Lower lobe of right lung (tissue), 2 donors: ENCODE results near the gene SBK2. TPM values are rescaled to one million over a fixed set of nuclear protein-coding genes. Genes with fewer than 3 reads are reported as not detected.

Experiments used
- ATAC-seq, 2 donors: fragments of 200-7000 bp; cut with Tn5 transposase; one replicate each; pipeline ENCODE4 v1.9.1; 2020 to 2022; ENCODE audit warnings: mild to moderate bottlenecking in 2 of 2, moderate library complexity in 2 of 2
- DNase-seq: peaks from one replicate; pipeline ENCODE4 v3.0.0-alpha.2; 2020
- H3K27ac ChIP-seq: fragments of 200-600 bp; one replicate; pipeline ENCODE4 v1.8.0; 2022
- H3K27me3 ChIP-seq: fragments of 200-600 bp; one replicate; pipeline ENCODE4 v1.8.0; 2022; ENCODE audit warnings: low read depth
- H3K36me3 ChIP-seq: fragments of 200-600 bp; one replicate; pipeline ENCODE4 v1.8.0; 2022; ENCODE audit warnings: mild to moderate bottlenecking
- H3K4me1 ChIP-seq: fragments of 200-600 bp; one replicate; pipeline ENCODE4 v1.8.0; 2022
- H3K4me3 ChIP-seq: fragments of 200-600 bp; one replicate; pipeline ENCODE4 v1.8.0; 2022; ENCODE audit warnings: mild to moderate bottlenecking
- H3K9me3 ChIP-seq: fragments of 200-600 bp; one replicate; pipeline ENCODE4 v1.8.0; 2022
- intact Hi-C: fragments of 100-400 bp; cut with DNase I; formaldehyde crosslinking; loops from one replicate; pipeline ENCODE4 v1.11.0; 2022
- total RNA-seq: library from RNA; stranded (reverse); fragmentation: NEBNext Ultra II Directional; extraction: Animal tissue kit (Norgen Biotek cat#: 25700); gene quantifications from one replicate; pipeline ENCODE4 v1.2.1, GENCODE V29; 2021
- TF ChIP-seq, protein P1 (sequence below): fragments of 200-600 bp; IDR thresholded peaks from one replicate; pipeline ENCODE4 v1.8.0; 2022; ENCODE audit warnings: antibody characterized with exemption, mild to moderate bottlenecking
- donor health status: DM: no; HTN: yes; CAD: no; lungs with severe emphysema.

The SBK2 gene
- total RNA-seq, 1 donor from 2014 or later = not detected

GRCh38 chr19:55542292-55542855, 5.4 kb upstream of the SBK2 start:
- H3K9me3 ChIP-seq = no peaks in the 10 kb centered on the region
- H3K27me3 ChIP-seq = no peaks in the 10 kb centered on the region
- TF ChIP-seq, protein P1, sequence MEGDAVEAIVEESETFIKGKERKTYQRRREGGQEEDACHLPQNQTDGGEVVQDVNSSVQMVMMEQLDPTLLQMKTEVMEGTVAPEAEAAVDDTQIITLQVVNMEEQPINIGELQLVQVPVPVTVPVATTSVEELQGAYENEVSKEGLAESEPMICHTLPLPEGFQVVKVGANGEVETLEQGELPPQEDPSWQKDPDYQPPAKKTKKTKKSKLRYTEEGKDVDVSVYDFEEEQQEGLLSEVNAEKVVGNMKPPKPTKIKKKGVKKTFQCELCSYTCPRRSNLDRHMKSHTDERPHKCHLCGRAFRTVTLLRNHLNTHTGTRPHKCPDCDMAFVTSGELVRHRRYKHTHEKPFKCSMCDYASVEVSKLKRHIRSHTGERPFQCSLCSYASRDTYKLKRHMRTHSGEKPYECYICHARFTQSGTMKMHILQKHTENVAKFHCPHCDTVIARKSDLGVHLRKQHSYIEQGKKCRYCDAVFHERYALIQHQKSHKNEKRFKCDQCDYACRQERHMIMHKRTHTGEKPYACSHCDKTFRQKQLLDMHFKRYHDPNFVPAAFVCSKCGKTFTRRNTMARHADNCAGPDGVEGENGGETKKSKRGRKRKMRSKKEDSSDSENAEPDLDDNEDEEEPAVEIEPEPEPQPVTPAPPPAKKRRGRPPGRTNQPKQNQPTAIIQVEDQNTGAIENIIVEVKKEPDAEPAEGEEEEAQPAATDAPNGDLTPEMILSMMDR = no peak
- ATAC-seq = no peak
- no peaks in the 10 kb centered on the region for H3K4me1 ChIP-seq
- no peak overlapping the region for H3K27ac ChIP-seq
- intact Hi-C loops = no loop called here
- no peak overlapping the region for H3K4me3 ChIP-seq
- H3K36me3 ChIP-seq = no peaks in the 10 kb centered on the region
- DNase-seq = no peak

DNA sequence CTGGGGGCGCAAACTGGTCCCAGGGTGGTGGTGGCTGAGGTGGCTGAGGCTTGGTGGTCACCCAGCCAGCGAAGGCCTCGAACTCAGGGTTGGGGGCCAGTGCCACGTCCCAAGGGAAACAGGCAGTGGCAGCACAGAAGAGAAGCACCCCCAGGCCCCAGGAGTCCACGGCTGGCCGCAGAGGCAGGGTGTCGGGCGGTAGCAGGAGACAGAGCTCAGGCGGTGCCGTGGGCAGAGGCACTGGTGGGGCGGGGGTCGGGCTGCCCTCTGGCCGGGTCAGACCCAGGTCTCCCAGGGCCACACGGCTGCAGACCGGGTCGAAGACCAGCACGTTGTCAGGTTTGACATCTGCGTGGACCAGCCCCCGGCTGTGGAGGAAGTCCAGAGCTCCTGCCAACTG, 4.2 kb upstream of the SBK2 start:
- ATAC-seq (no peak), DNase-seq (no peak)
- Histone ChIP-seq H3K4me1 (no peaks in the 10 kb centered on the region), H3K4me3 (no peak overlapping the region), H3K36me3 (no peaks in the 10 kb centered on the region), H3K9me3 (no peaks in the 10 kb centered on the region), H3K27ac (no peak overlapping the region), H3K27me3 (peaks cover 5% of the 10 kb centered on the region)
- intact Hi-C loops = no loop called here
- TF ChIP-seq, protein P1 = no peak

GRCh38 chr19:55540619-55541018, 3.7 kb upstream of the SBK2 start:
- intact Hi-C loops = no loop called here
- DNase-seq (no peak), ATAC-seq (no peak)
- TF ChIP-seq, protein P1 = no peak
- Histone ChIP-seq H3K36me3 (no peaks in the 10 kb centered on the region), H3K4me1 (no peaks in the 10 kb centered on the region), H3K9me3 (no peaks in the 10 kb centered on the region), H3K4me3 (no peak overlapping the region), H3K27ac (no peak overlapping the region), H3K27me3 (peaks cover 5% of the 10 kb centered on the region)

- DNase-seq = no peak
- H3K27me3 ChIP-seq = peaks cover 5% of the 10 kb centered on the region
- H3K27ac ChIP-seq = no peak overlapping the region
- no peaks in the 10 kb centered on the region for H3K9me3 ChIP-seq
- no peaks in the 10 kb centered on the region for H3K36me3 ChIP-seq
- no peak overlapping the region for H3K4me3 ChIP-seq
- intact Hi-C loops = no loop called here
- H3K4me1 ChIP-seq = no peaks in the 10 kb centered on the region
- no peak for ATAC-seq
- TF ChIP-seq, protein P1 = no peak
Measured at GRCh38 chr19:55539090-55539984, 2.4 kb upstream of the SBK2 start.

GRCh38 chr19:55538132-55538531, 1.2 kb upstream of the SBK2 start:
- ATAC-seq = no peak
- peaks cover 5% of the 10 kb centered on the region for H3K27me3 ChIP-seq
- no peaks in the 10 kb centered on the region for H3K36me3 ChIP-seq
- no peak overlapping the region for H3K27ac ChIP-seq
- no peak overlapping the region for H3K4me3 ChIP-seq
- no peak for DNase-seq
- intact Hi-C loops = no loop called here
- no peaks in the 10 kb centered on the region for H3K4me1 ChIP-seq
- TF ChIP-seq, protein P1 = no peak
- no peaks in the 10 kb centered on the region for H3K9me3 ChIP-seq
